Measurements from ENCODE around the gene TRERF1.

The TRERF1 gene

DNA sequence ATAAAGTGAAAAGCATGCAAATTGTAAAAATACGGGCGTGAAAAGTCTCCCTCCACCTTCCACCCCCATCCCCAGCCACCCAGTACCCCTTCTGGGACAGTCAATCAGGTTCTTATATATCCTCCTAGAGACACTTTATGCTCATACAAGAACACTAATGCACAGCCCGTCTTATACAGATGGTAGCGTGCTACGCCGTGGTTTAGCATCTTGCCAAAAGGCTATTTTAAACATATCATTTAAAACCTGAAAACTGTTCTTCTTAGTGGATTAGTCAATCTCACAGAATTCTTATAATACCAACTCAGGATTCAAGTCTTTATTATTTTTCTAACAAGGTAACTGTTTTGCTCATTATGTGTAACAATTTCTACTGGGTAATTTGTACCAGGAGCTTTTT, 176.8 kb downstream of the TRERF1 start:
- H3K36me3 ChIP-seq (ENCODE audit: low read length), result no peaks in the 10 kb centered on the region
- H3K4me2 ChIP-seq (ENCODE audit: low read depth, low read length, poor library complexity, severe bottlenecking), result no peak overlapping the region
- no peaks in the 10 kb centered on the region for H4K20me1 ChIP-seq (ENCODE audit: low read depth, low read length)

DNA sequence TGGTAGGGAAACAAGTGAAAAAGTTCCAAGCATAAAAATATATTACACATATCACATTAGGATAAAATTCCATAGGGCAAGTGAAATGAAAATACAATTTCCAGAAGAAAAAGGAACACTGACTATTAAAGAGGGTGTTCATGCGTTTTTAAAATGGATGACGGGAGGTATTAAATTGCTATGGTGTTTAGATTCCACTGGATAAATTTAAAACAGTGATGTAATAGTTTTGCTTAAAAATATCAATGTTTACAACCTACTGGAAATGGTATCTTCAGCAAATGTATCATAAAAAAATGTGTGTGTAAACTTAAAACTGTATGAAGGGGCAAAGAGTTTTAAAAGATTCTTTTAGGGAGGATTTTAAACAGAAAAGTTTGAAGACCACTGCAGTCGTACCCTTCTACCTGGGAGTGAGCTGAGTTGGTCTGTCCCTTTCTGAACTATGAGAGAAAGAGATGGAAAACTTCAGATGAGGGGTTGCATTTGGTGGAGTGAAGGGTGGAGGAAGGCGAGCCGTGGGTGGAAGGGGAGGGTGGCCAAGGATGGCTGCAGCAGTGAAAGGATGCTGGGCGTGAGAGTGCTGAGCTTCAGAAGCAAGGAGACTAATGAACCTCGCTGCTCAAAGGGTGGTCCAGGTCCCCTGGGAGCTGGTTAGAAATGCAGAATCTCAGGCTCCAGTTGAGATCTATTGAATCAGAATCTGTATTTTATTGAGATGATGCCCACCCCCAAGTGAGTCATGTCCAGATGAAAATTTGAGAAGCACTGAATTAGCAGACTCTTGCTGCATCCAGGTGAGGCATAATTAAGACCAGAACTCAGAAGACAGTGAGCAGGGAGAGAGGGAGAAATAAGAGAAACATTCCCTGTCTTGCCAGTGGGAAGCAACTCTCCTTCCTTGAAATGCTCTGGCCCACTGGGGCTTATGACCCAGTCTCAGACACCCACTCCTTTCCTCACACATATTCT, 179.6 kb downstream of the TRERF1 start:
- H3K36me3 ChIP-seq (ENCODE audit: low read length), result no peaks in the 10 kb centered on the region
- H3K4me3 ChIP-seq (ENCODE audit: insufficient read depth, low read length, poor library complexity, severe bottlenecking), result no peak overlapping the region
- no peaks in the 10 kb centered on the region for H3K79me2 ChIP-seq (ENCODE audit: insufficient read depth, low read length)
- H3K9me3 ChIP-seq (ENCODE audit: insufficient read depth, low read length), result no peaks in the 10 kb centered on the region
- H4K20me1 ChIP-seq (ENCODE audit: low read depth, low read length), result no peaks in the 10 kb centered on the region
- H3K4me2 ChIP-seq (ENCODE audit: low read depth, low read length, poor library complexity, severe bottlenecking), result no peak overlapping the region
- H3K27me3 ChIP-seq (ENCODE audit: low read length), result no peaks in the 10 kb centered on the region
- H3K9ac ChIP-seq (ENCODE audit: low read length), result no peak overlapping the region
- no peak overlapping the region for H2AFZ ChIP-seq (ENCODE audit: low read depth, low read length, severe bottlenecking)
- H3F3A ChIP-seq (ENCODE audit: insufficient read depth), result no peaks in the 10 kb centered on the region
- no peak overlapping the region for H3K27ac ChIP-seq (ENCODE audit: low read depth, low read length)
- TF ChIP-seq EZH2phosphoT487 (conservative IDR thresholded peaks at IDR 0.05; ENCODE audit: low read length), result no peak
- TF ChIP-seq, protein P1, sequence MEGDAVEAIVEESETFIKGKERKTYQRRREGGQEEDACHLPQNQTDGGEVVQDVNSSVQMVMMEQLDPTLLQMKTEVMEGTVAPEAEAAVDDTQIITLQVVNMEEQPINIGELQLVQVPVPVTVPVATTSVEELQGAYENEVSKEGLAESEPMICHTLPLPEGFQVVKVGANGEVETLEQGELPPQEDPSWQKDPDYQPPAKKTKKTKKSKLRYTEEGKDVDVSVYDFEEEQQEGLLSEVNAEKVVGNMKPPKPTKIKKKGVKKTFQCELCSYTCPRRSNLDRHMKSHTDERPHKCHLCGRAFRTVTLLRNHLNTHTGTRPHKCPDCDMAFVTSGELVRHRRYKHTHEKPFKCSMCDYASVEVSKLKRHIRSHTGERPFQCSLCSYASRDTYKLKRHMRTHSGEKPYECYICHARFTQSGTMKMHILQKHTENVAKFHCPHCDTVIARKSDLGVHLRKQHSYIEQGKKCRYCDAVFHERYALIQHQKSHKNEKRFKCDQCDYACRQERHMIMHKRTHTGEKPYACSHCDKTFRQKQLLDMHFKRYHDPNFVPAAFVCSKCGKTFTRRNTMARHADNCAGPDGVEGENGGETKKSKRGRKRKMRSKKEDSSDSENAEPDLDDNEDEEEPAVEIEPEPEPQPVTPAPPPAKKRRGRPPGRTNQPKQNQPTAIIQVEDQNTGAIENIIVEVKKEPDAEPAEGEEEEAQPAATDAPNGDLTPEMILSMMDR (IDR thresholded peaks at IDR 0.05; ENCODE audit: insufficient read depth, low read length, poor library complexity, severe bottlenecking), result no peak
- no peaks in the 10 kb centered on the region for H3K9me2 ChIP-seq (replicated peaks; ENCODE audit: insufficient read depth, low read length)

More for the DNA sequence above, 176.8 kb downstream of the TRERF1 start:
- Histone ChIP-seq H2AFZ (ENCODE audit: low read depth, low read length, severe bottlenecking) (no peak overlapping the region), H3K9me2 (replicated peaks; ENCODE audit: insufficient read depth, low read length) (no peaks in the 10 kb centered on the region), H3F3A (ENCODE audit: insufficient read depth) (no peaks in the 10 kb centered on the region), H3K27me3 (ENCODE audit: low read length) (no peaks in the 10 kb centered on the region), H3K4me3 (ENCODE audit: insufficient read depth, low read length, poor library complexity, severe bottlenecking) (no peak overlapping the region), H3K9me3 (ENCODE audit: insufficient read depth, low read length) (no peaks in the 10 kb centered on the region), H3K9ac (ENCODE audit: low read length) (no peak overlapping the region), H3K79me2 (ENCODE audit: insufficient read depth, low read length) (no peaks in the 10 kb centered on the region), H3K27ac (ENCODE audit: low read depth, low read length) (no peak overlapping the region)
- TF ChIP-seq, protein P1 (IDR thresholded peaks at IDR 0.05; ENCODE audit: insufficient read depth, low read length, poor library complexity, severe bottlenecking), result no peak

DNA sequence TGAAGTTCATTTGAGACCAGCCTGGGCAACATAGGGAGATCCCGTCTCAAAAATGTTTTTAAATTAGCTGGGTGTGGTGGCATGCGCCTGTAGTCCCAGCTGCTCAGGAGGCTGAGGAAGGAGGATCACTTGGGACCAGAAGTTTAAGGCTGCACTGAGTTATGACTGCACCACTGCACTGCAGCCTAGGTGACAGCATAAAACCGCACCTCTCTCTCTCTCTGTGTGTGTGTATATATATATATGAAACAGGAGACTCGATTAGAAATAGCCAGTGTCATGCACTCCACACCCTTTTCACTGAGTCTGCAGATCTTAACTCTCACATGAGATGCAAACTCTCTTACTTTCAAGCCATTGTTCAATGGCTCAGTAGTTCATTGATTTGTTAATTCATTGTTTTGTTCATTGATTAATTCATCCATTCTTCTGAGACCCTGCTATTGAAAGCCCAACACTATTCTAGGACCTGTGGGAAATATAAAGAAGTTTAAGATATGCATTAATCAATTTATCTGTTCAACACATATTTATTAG, 181.7 kb downstream of the TRERF1 start:
- H3K9ac ChIP-seq (ENCODE audit: low read length), result no peak overlapping the region
- H3K4me2 ChIP-seq (ENCODE audit: low read depth, low read length, poor library complexity, severe bottlenecking), result no peak overlapping the region
- no peak overlapping the region for H3K27ac ChIP-seq (ENCODE audit: low read depth, low read length)

More for the DNA sequence above, 181.7 kb downstream of the TRERF1 start:
- Histone ChIP-seq H3K9me3 (ENCODE audit: insufficient read depth, low read length) (no peaks in the 10 kb centered on the region), H3K4me3 (ENCODE audit: insufficient read depth, low read length, poor library complexity, severe bottlenecking) (no peak overlapping the region), H3K79me2 (ENCODE audit: insufficient read depth, low read length) (no peaks in the 10 kb centered on the region), H3K36me3 (ENCODE audit: low read length) (no peaks in the 10 kb centered on the region), H3K27me3 (ENCODE audit: low read length) (no peaks in the 10 kb centered on the region), H2AFZ (ENCODE audit: low read depth, low read length, severe bottlenecking) (no peak overlapping the region), H3K9me2 (replicated peaks; ENCODE audit: insufficient read depth, low read length) (no peaks in the 10 kb centered on the region), H4K20me1 (ENCODE audit: low read depth, low read length) (no peaks in the 10 kb centered on the region), H3F3A (ENCODE audit: insufficient read depth) (no peaks in the 10 kb centered on the region)
- TF ChIP-seq, protein P1 (IDR thresholded peaks at IDR 0.05; ENCODE audit: insufficient read depth, low read length, poor library complexity, severe bottlenecking), result no peak
- no peak for TF ChIP-seq EZH2phosphoT487 (conservative IDR thresholded peaks at IDR 0.05; ENCODE audit: low read length)
